Left ventricle myocardium superior (tissue), 1 donor: ENCODE data around the gene SLC5A6. TPM values are rescaled to one million over a fixed set of nuclear protein-coding genes. Genes with fewer than 3 reads are reported as not detected.

Experiments
- ATAC-seq: fragments of 200-7000 bp; cut with Tn5 transposase; one replicate; pipeline ENCODE4 v1.9.1; 2020; ENCODE audit warnings: mild to moderate bottlenecking, moderate library complexity
- DNase-seq: peaks from one replicate; pipeline ENCODE4 v3.0.0-alpha.2; 2020
- intact Hi-C: fragments of 100-400 bp; cut with micrococcal nuclease; formaldehyde crosslinking; loops from one replicate; pipeline ENCODE4 v1.11.0; 2022
- total RNA-seq: library from RNA; stranded (reverse); fragmentation: NEBNext Ultra II Directional; extraction: Animal tissue kit (Norgen Biotek cat#: 25700); gene quantifications from one replicate; pipeline ENCODE4 v1.2.1, GENCODE V29; 2021
- donor health status: DM: no; HTN: yes; CAD: no; lungs with severe emphysema.

The SLC5A6 gene
- total RNA-seq, 1 donor from 2014 or later: 13.3 TPM

GRCh38 chr2:27154488-27154887, 57.6 kb downstream of the SLC5A6 start:
- ATAC-seq (no peak), DNase-seq (no peak)
- intact Hi-C loops: no loop called here

- DNase-seq (no peak), ATAC-seq (no peak)
- intact Hi-C loops: no loop called here
Measured at GRCh38 chr2:27152796-27153464, 59.1 kb downstream of the SLC5A6 start.

- intact Hi-C loops: no loop called here
- DNase-seq: no peak
- no peak for ATAC-seq
Measured at GRCh38 chr2:27152102-27152795, 59.8 kb downstream of the SLC5A6 start.

- DNase-seq (no peak), ATAC-seq (no peak)
Measured at GRCh38 chr2:27150639-27151230, 61.3 kb downstream of the SLC5A6 start.

More at GRCh38 chr2:27150639-27151230, 61.3 kb downstream of the SLC5A6 start:
- intact Hi-C loops: no loop called here

Other genes starting within 250 kb of the SLC5A6 start
- gene MAPRE3, start 241.6 kb downstream of the SLC5A6 start, total RNA-seq: 52.4 TPM
- gene TMEM214, start 179.3 kb downstream of the SLC5A6 start, total RNA-seq: 30.9 TPM
- 9.4 TPM for gene AGBL5, start 160.6 kb downstream of the SLC5A6 start, total RNA-seq
- gene OST4, start 140.6 kb downstream of the SLC5A6 start, total RNA-seq: 374 TPM
- 15.7 TPM for gene EMILIN1, start 133.7 kb downstream of the SLC5A6 start, total RNA-seq
- 4.0 TPM for gene KHK, start 125.5 kb downstream of the SLC5A6 start, total RNA-seq
- gene CGREF1, start 93.1 kb downstream of the SLC5A6 start, total RNA-seq: 0.87 TPM
- 2.0 TPM for gene ABHD1, start 88.5 kb downstream of the SLC5A6 start, total RNA-seq
- 51.1 TPM for gene PREB, start 77.6 kb downstream of the SLC5A6 start, total RNA-seq
- gene PRR30, start 72.9 kb downstream of the SLC5A6 start, total RNA-seq: not detected
- gene TCF23, start 63.3 kb downstream of the SLC5A6 start, total RNA-seq: 0.10 TPM
- gene ATRAID, start 227 bp downstream of the SLC5A6 start, total RNA-seq: 112 TPM
- gene CAD, start 5.1 kb upstream of the SLC5A6 start, total RNA-seq: 8.5 TPM
- 9.4 TPM for gene SLC30A3, start 50.8 kb upstream of the SLC5A6 start, total RNA-seq
- 2.1 TPM for gene DNAJC5G, start 63.2 kb upstream of the SLC5A6 start, total RNA-seq
- 291 TPM for gene TRIM54, start 70.2 kb upstream of the SLC5A6 start, total RNA-seq
- 0.55 TPM for gene UCN, start 96.2 kb upstream of the SLC5A6 start, total RNA-seq
- gene MPV17, start 110.8 kb upstream of the SLC5A6 start, total RNA-seq: 47.2 TPM
- 19.8 TPM for gene GTF3C2, start 144.5 kb upstream of the SLC5A6 start, total RNA-seq
- 40.9 TPM for gene EIF2B4, start 158.1 kb upstream of the SLC5A6 start, total RNA-seq
- 61.2 TPM for gene SNX17, start 158.3 kb upstream of the SLC5A6 start, total RNA-seq
- gene ZNF513, start 168.5 kb upstream of the SLC5A6 start, total RNA-seq: 6.5 TPM
- 38.8 TPM for gene PPM1G, start 197.3 kb upstream of the SLC5A6 start, total RNA-seq
- 53.1 TPM for gene NRBP1, start 216.4 kb upstream of the SLC5A6 start, total RNA-seq
- gene KRTCAP3, start 230.1 kb upstream of the SLC5A6 start, total RNA-seq: not detected